HepG2 (cell line): Measurements from ENCODE around the gene ADAD2. TPM values are rescaled to one million over a fixed set of nuclear protein-coding genes. Genes with fewer than 3 reads are reported as not detected.
A peak's percentile ranks its signal among the peaks of the same experiment; 100 is the strongest.

Experiments
- CHD4 ChIP-seq: fragments of 200-600 bp; sonication (generic); IDR thresholded peaks from 2 replicates; pipeline ENCODE4 v1.7.0; 2017; ENCODE audit warnings: mild to moderate bottlenecking, low read length, borderline replicate concordance
- GATAD1 ChIP-seq: IDR thresholded peaks from 2 replicates; pipeline ENCODE4 v1.6.1; 2016; ENCODE audit warnings: missing genetic modification reagents, missing compliant biosample characterization
- HNF4G ChIP-seq, 2 experiments: sonication (generic) in 1 of 2; formaldehyde crosslinking in 1 of 2; IDR thresholded peaks; 2 replicates each; pipeline versions ENCODE4 v1.4.0 to v1.6.1; 2011 to 2020; ENCODE audit warnings: borderline replicate concordance in 2 of 2, low read depth in 2 of 2, mild to moderate bottlenecking in 2 of 2, low read length in 1 of 2, missing genetic modification reagents in 1 of 2, moderate library complexity in 1 of 2
- HOXA7 ChIP-seq: sonication (generic); formaldehyde crosslinking; IDR thresholded peaks from 2 replicates; pipeline ENCODE4 v1.8.1; 2022; ENCODE audit warnings: mild to moderate bottlenecking, missing genetic modification reagents, moderate library complexity
- NONO ChIP-seq, 2 experiments: fragments of 450-650 bp in 1 of 2; sonication (generic) in 1 of 2; formaldehyde crosslinking in 1 of 2; IDR thresholded peaks in 1 of 2; conservative IDR thresholded peaks in 1 of 2; 2 replicates each; pipeline versions ENCODE4 v1.6.1 to v1.8.0; 2017 to 2022; ENCODE audit warnings: mild to moderate bottlenecking in 1 of 2, missing genetic modification reagents in 1 of 2, moderate library complexity in 1 of 2
- TOE1 ChIP-seq: sonication (generic); formaldehyde crosslinking; IDR thresholded peaks from 2 replicates; pipeline ENCODE4 v1.4.0; 2020; ENCODE audit warnings: mild to moderate bottlenecking, missing genetic modification reagents
- YEATS4 ChIP-seq: sonication (generic); formaldehyde crosslinking; IDR thresholded peaks from 2 replicates; pipeline ENCODE4 v1.4.0; 2020; ENCODE audit warnings: missing genetic modification reagents, borderline replicate concordance
- ZBTB43 ChIP-seq: sonication (generic); formaldehyde crosslinking; conservative IDR thresholded peaks from 2 replicates; pipeline ENCODE4 v1.4.0; 2020; ENCODE audit warnings: missing genetic modification reagents
- ZFP36L1 ChIP-seq: sonication (generic); formaldehyde crosslinking; IDR thresholded peaks from 2 replicates; pipeline ENCODE4 v1.8.0; 2022; ENCODE audit warnings: mild to moderate bottlenecking, missing genetic modification reagents, moderate library complexity
- ZMYM3 ChIP-seq: sonication (generic); formaldehyde crosslinking; IDR thresholded peaks from 2 replicates; pipeline ENCODE4 v1.5.1; 2020; ENCODE audit warnings: mild to moderate bottlenecking, missing genetic modification reagents
- ZNF296 ChIP-seq: sonication (generic); formaldehyde crosslinking; conservative IDR thresholded peaks from 2 replicates; pipeline ENCODE4 v1.5.0; 2020; ENCODE audit warnings: mild to moderate bottlenecking, missing genetic modification reagents
- ZNF331 ChIP-seq: sonication (generic); formaldehyde crosslinking; IDR thresholded peaks from 2 replicates; pipeline ENCODE4 v1.4.0; 2020; ENCODE audit warnings: missing genetic modification reagents
- ZNF441 ChIP-seq: sonication (generic); formaldehyde crosslinking; IDR thresholded peaks from 2 replicates; pipeline ENCODE4 v1.7.0; 2021; ENCODE audit warnings: missing genetic modification reagents, borderline replicate concordance
- ZNF451 ChIP-seq: sonication (generic); formaldehyde crosslinking; IDR thresholded peaks from 2 replicates; pipeline ENCODE4 v1.5.0; 2020; ENCODE audit warnings: mild to moderate bottlenecking, missing genetic modification reagents
- ZNF75D ChIP-seq: sonication (generic); formaldehyde crosslinking; IDR thresholded peaks from 2 replicates; pipeline ENCODE4 v1.8.1; 2023; ENCODE audit warnings: missing genetic modification reagents, mild to moderate bottlenecking, borderline replicate concordance
- polyA plus RNA-seq, 8 experiments: library from polyadenylated mRNA; depleted of rRNA in 3 of 8; stranded (reverse) in 7 of 8; unstranded in 1 of 8; fragments of >200 nt; fragmentation: Illumina TruSeq in 4 of 8; extraction: Trizol in 4 of 8; gene quantifications; 2 replicates each; pipeline versions ENCODE4 v1.2.1 to v1.2.3, GENCODE V29; 2011 to 2016; ENCODE audit warnings: low read depth in 4 of 8, missing spikeins in 1 of 8, mixed read lengths in 1 of 8; ENCODE audit not compliant: insufficient read depth in 1 of 8
- total RNA-seq, 5 experiments: library from RNA; depleted of rRNA; stranded (reverse); fragments of >200 nt; fragmentation: Illumina TruSeq; extraction: Trizol; gene quantifications; 2 replicates each; pipeline ENCODE4 v1.2.3, GENCODE V29; 2016; ENCODE audit warnings: low read depth in 1 of 5
- TF ChIP-seq, protein P1 (sequence below): sonication (generic); formaldehyde crosslinking; IDR thresholded peaks from 2 replicates; pipeline ENCODE4 v1.4.0; 2020; ENCODE audit warnings: low read depth, missing genetic modification reagents

ADAD2 gene
- total and polyA plus RNA-seq, 2 of the 13 experiments (the other 11 are each of a cell fraction or from before 2014, with no cell fraction given): not detected

DNA sequence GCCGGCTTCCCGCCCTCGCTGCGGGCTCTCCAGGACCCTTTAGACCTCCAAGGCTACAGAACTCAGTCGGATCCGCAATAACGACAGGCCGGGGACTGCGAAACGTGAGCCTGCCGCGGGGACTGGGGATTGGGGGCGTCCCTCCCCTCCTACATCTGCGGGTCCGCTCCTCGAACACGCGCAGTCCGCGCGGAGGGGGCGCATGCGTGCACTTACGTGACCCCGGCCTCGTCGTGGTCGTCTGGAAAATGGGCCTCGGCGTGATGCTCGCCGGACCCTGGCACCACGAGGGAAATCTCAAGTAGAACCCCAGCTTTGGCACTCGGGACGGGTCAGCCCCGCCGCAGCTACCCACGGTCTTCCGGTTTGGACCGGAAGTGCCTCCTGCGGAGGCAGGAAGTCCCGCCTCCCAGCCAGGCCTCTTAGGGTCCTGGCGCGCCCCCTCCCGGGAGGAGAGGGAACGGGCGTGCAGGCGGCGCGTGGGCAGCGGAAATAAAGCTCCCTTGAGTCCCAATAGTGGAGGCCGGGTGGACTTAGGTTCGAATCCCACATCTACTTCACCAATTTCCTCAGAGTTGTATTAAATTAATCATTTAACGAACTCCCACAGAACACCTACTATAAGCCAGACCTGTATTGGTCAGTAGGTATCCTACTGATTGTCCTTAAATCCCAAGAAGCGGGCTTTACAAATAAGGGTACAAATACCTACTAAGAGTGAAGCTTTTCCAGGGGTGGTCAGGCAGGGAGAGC is 4.1 kb upstream of the ADAD2 start, which contains the start of gene TAF1C (continued):
- TF ChIP-seq, protein P1, sequence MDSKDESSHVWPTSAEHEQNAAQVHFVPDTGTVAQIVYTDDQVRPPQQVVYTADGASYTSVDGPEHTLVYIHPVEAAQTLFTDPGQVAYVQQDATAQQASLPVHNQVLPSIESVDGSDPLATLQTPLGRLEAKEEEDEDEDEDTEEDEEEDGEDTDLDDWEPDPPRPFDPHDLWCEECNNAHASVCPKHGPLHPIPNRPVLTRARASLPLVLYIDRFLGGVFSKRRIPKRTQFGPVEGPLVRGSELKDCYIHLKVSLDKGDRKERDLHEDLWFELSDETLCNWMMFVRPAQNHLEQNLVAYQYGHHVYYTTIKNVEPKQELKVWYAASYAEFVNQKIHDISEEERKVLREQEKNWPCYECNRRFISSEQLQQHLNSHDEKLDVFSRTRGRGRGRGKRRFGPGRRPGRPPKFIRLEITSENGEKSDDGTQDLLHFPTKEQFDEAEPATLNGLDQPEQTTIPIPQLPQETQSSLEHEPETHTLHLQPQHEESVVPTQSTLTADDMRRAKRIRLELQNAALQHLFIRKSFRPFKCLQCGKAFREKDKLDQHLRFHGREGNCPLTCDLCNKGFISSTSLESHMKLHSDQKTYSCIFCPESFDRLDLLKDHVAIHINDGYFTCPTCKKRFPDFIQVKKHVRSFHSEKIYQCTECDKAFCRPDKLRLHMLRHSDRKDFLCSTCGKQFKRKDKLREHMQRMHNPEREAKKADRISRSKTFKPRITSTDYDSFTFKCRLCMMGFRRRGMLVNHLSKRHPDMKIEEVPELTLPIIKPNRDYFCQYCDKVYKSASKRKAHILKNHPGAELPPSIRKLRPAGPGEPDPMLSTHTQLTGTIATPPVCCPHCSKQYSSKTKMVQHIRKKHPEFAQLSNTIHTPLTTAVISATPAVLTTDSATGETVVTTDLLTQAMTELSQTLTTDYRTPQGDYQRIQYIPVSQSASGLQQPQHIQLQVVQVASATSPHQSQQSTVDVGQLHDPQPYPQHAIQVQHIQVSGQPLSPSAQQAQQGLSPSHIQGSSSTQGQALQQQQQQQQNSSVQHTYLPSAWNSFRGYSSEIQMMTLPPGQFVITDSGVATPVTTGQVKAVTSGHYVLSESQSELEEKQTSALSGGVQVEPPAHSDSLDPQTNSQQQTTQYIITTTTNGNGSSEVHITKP (CRISPR knock-in tag): peak; percentile 46; the same call in 1 of the 2 replicates
- TF ChIP-seq TOE1 (no peak; the same call in 1 of the 2 replicates), CHD4 (0 out of 2 replicates have a peak, but pooled peaks have one; percentile 77), ZNF331 (peak; percentile 83; the same call in 1 of the 2 replicates), ZNF75D (CRISPR knock-in tag) (no peak), ZBTB43 (CRISPR knock-in tag) (peak; percentile 63; the same call in 1 of the 2 replicates), HOXA7 (CRISPR knock-in tag) (no peak), ZNF441 (CRISPR knock-in tag) (no peak), ZFP36L1 (CRISPR knock-in tag) (no peak), NONO (IDR thresholded peaks at IDR 0.05) (no peak), NONO (CRISPR knock-in tag; conservative IDR thresholded peaks at IDR 0.05) (peak; percentile 74; the same call in 1 of the 2 replicates), HNF4G (IDR thresholded peaks at IDR 0.05; ENCODE audit: borderline replicate concordance, low read depth, low read length) (no peak), HNF4G (CRISPR knock-in tag; IDR thresholded peaks at IDR 0.05; ENCODE audit: borderline replicate concordance, low read depth) (no peak), ZNF296 (no peak), GATAD1 (peak; percentile 98), ZMYM3 (peak; percentile 71), ZNF451 (CRISPR knock-in tag) (peak; percentile 91; the same call in 1 of the 2 replicates), YEATS4 (peak; percentile 91)
